Subcutaneous abdominal adipose tissue (tissue), 5 donors: Measurements from ENCODE around the gene KCNK4.
"Not testable (repeated sequence)": the region's sequence is repeated elsewhere in the genome, so short reads cannot be mapped to it uniquely, and the experiment has no call there.

Experiments
- H3K27ac ChIP-seq: one replicate; pipeline ENCODE4 v1.7.0; 2013; ENCODE audit warnings: low read depth, mild to moderate bottlenecking, inconsistent platforms, low read length, moderate library complexity
- H3K27me3 ChIP-seq, 5 donors: one replicate each; pipeline ENCODE4 v1.7.0; 2013; ENCODE audit warnings: low read length in 5 of 5, inconsistent platforms in 1 of 5; ENCODE audit not compliant: control insufficient read depth in 5 of 5, insufficient read depth in 4 of 5
- H3K36me3 ChIP-seq, 5 donors: one replicate each; pipeline ENCODE4 v1.7.0; 2013; ENCODE audit warnings: low read length in 5 of 5; ENCODE audit not compliant: control insufficient read depth in 5 of 5, insufficient read depth in 5 of 5
- H3K4me1 ChIP-seq, 5 donors: one replicate each; pipeline ENCODE4 v1.7.0; 2013; ENCODE audit warnings: low read length in 5 of 5, mild to moderate bottlenecking in 3 of 5, moderate library complexity in 1 of 5; ENCODE audit not compliant: control insufficient read depth in 5 of 5, insufficient read depth in 5 of 5
- H3K4me3 ChIP-seq, 5 donors: one replicate each; pipeline ENCODE4 v1.7.0; 2013; ENCODE audit warnings: low read length in 5 of 5, low read depth in 1 of 5
- H3K9ac ChIP-seq, 5 donors: one replicate each; pipeline ENCODE4 v1.7.0; 2013; ENCODE audit warnings: low read length in 5 of 5, mild to moderate bottlenecking in 4 of 5, moderate library complexity in 3 of 5
- H3K9me3 ChIP-seq, 5 donors: one replicate each; pipeline ENCODE4 v1.7.0; 2013; ENCODE audit warnings: low read length in 5 of 5; ENCODE audit not compliant: control insufficient read depth in 5 of 5
- donor health status: healthy.
- donor health status: healthy.
- donor health status: healthy.
- donor health status: healthy.
- donor health status: healthy.

The KCNK4 gene

GRCh38 chr11:64315667-64316526 lies 24.8 kb downstream of the KCNK4 start:
- H3K27me3 ChIP-seq, H3K4me3 ChIP-seq, H3K9me3 ChIP-seq, H3K9ac ChIP-seq: not testable (repeated sequence)
- Histone ChIP-seq H3K27ac (peak overlapping the region; percentile 99), H3K36me3 (peaks cover 0 to 31% (median 27%) of the 10 kb centered on the region in 5 donors), H3K4me1 (peaks cover 0 to 55% (median 31%) of the 10 kb centered on the region in 5 donors)

GRCh38 chr11:64316672-64317324 lies 25.7 kb downstream of the KCNK4 start:
- H3K27ac ChIP-seq, result peak overlapping the region; percentile 99
- H3K4me1 ChIP-seq, result peaks cover 0 to 55% (median 31%) of the 10 kb centered on the region in 5 donors
- H3K36me3 ChIP-seq, result peaks cover 0 to 40% (median 31%) of the 10 kb centered on the region in 5 donors
- H3K9ac ChIP-seq, result peak overlapping the region; percentile 68 to 94 (median 79)
- no peaks in the 10 kb centered on the region for H3K9me3 ChIP-seq
- peak overlapping the region; percentile 86 to 91 (median 88) for H3K4me3 ChIP-seq
- no peaks in the 10 kb centered on the region for H3K27me3 ChIP-seq

- H3K4me1 ChIP-seq, result peaks cover 0 to 55% (median 31%) of the 10 kb centered on the region in 5 donors
- no peaks in the 10 kb centered on the region for H3K27me3 ChIP-seq
- peak within 1 kb of the TSS; percentile 75 to 94 (median 88) for H3K9ac ChIP-seq
- H3K9me3 ChIP-seq, result no peaks in the 10 kb centered on the region
- H3K27ac ChIP-seq, result peak within 1 kb of the TSS; percentile 99
- peaks cover 0 to 47% (median 37%) of the 10 kb centered on the region in 5 donors for H3K36me3 ChIP-seq
- H3K4me3 ChIP-seq, result peak within 1 kb of the TSS; percentile 86 to 91 (median 88)
Measured at GRCh38 chr11:64317325-64317960, 26.3 kb downstream of the KCNK4 start, which contains the start of gene TRMT112. TRMT112 (minus strand) TSS chr11:64317559; CDS start chr11:64317526, 33 bp downstream.

GRCh38 chr11:64317961-64318765 lies 27.1 kb downstream of the KCNK4 start, which contains the start of gene PRDX5:
PRDX5 (plus strand) TSS chr11:64318121; CDS start chr11:64318216, 95 bp downstream.
- peak within 1 kb of the TSS; percentile 75 to 94 (median 88) for H3K9ac ChIP-seq
- peaks cover 0 to 48% (median 31%) of the 10 kb centered on the region in 5 donors for H3K4me1 ChIP-seq
- peaks cover 0 to 54% (median 42%) of the 10 kb centered on the region in 5 donors for H3K36me3 ChIP-seq
- H3K27me3 ChIP-seq, result no peaks in the 10 kb centered on the region
- H3K4me3 ChIP-seq, result peak within 1 kb of the TSS; percentile 86 to 91 (median 88)
- no peaks in the 10 kb centered on the region for H3K9me3 ChIP-seq
- peak within 1 kb of the TSS; percentile 99 for H3K27ac ChIP-seq

- Histone ChIP-seq H3K9me3 (no peaks in the 10 kb centered on the region), H3K4me3 (peak overlapping the region; percentile 74 to 91 (median 88)), H3K4me1 (peaks cover 0 to 39% (median 26%) of the 10 kb centered on the region in 5 donors), H3K36me3 (peaks cover 0 to 57% (median 44%) of the 10 kb centered on the region in 5 donors), H3K9ac (peak overlapping the region in 4 of 5 donors; percentile 38 to 94 (median 78)), H3K27ac (peak overlapping the region; percentile 99), H3K27me3 (no peaks in the 10 kb centered on the region)
Measured at GRCh38 chr11:64318766-64319761, 28.0 kb downstream of the KCNK4 start.

- peaks cover 0 to 33% (median 21%) of the 10 kb centered on the region in 5 donors for H3K4me1 ChIP-seq
- H3K36me3 ChIP-seq, result peaks cover 0 to 42% (median 29%) of the 10 kb centered on the region in 5 donors
- H3K27ac ChIP-seq, result no peak overlapping the region
- no peaks in the 10 kb centered on the region for H3K27me3 ChIP-seq
- H3K9ac ChIP-seq, result no peak overlapping the region
- no peaks in the 10 kb centered on the region for H3K9me3 ChIP-seq
- no peak overlapping the region for H3K4me3 ChIP-seq
Measured at GRCh38 chr11:64320556-64320955, 29.5 kb downstream of the KCNK4 start.

GRCh38 chr11:64321026-64321425 lies 29.9 kb downstream of the KCNK4 start:
- H3K27me3 ChIP-seq, result no peaks in the 10 kb centered on the region
- no peak overlapping the region for H3K27ac ChIP-seq
- no peak overlapping the region for H3K9ac ChIP-seq
- H3K36me3 ChIP-seq, result peaks cover 0 to 37% (median 27%) of the 10 kb centered on the region in 5 donors
- no peak overlapping the region for H3K4me3 ChIP-seq
- no peaks in the 10 kb centered on the region for H3K9me3 ChIP-seq
- peaks cover 0 to 32% (median 21%) of the 10 kb centered on the region in 5 donors for H3K4me1 ChIP-seq

GRCh38 chr11:64321533-64321932 lies 30.4 kb downstream of the KCNK4 start:
- Histone ChIP-seq H3K36me3 (peaks cover 0 to 35% (median 24%) of the 10 kb centered on the region in 5 donors), H3K27ac (no peak overlapping the region), H3K4me1 (peaks cover 0 to 27% (median 21%) of the 10 kb centered on the region in 5 donors), H3K9ac (no peak overlapping the region), H3K27me3 (no peaks in the 10 kb centered on the region), H3K9me3 (no peaks in the 10 kb centered on the region), H3K4me3 (no peak overlapping the region)
